Vagina (tissue), 2 donors: ENCODE measurements around the gene SELENOW. TPM values are rescaled to one million over a fixed set of nuclear protein-coding genes. Genes with fewer than 3 reads are reported as not detected.

Experiments used
- DNase-seq, 2 donors: peaks; one replicate each; pipeline ENCODE4 v3.0.0-alpha.2; 2017; ENCODE audit errors: extremely low spot score in 2 of 2
- H3K27ac ChIP-seq: fragments of 200-600 bp; sonication (generic); one replicate; pipeline ENCODE4 v1.5.1; 2019
- H3K27me3 ChIP-seq: fragments of 200-600 bp; sonication (generic); one replicate; pipeline ENCODE4 v1.5.1; 2019
- H3K36me3 ChIP-seq, 2 donors: fragments of 200-600 bp; sonication (generic); one replicate each; pipeline ENCODE4 v1.5.1; 2017 to 2019
- H3K4me1 ChIP-seq: fragments of 200-600 bp; sonication (generic); one replicate; pipeline ENCODE4 v1.5.1; 2019
- H3K4me3 ChIP-seq, 2 donors: fragments of 200-600 bp; sonication (generic); 1 replicate in 1 of 2; 2 replicates in 1 of 2; pipeline ENCODE4 v1.5.1; 2016 to 2019
- H3K9me3 ChIP-seq: fragments of 200-600 bp; sonication (generic); one replicate; pipeline ENCODE4 v1.5.1; 2019
- CTCF ChIP-seq, 3 experiments: fragments of 450-650 bp in 2 of 3; fragments of 200-600 bp in 1 of 3; sonication (generic) in 1 of 3; IDR thresholded peaks; one replicate each; pipeline ENCODE4 v1.5.1; 2017 to 2019; ENCODE audit warnings: antibody characterized with exemption in 3 of 3, mild to moderate bottlenecking in 2 of 3, moderate library complexity in 2 of 3
- POLR2A ChIP-seq, 2 donors: fragments of 450-650 bp; IDR thresholded peaks; one replicate each; pipeline ENCODE4 v1.6.1; 2017; ENCODE audit warnings: antibody characterized with exemption in 2 of 2, mild to moderate bottlenecking in 2 of 2, moderate library complexity in 2 of 2
- POLR2AphosphoS5 ChIP-seq, 2 donors: sonication (generic); formaldehyde crosslinking; IDR thresholded peaks; one replicate each; pipeline ENCODE4 v1.9.0; 2017; ENCODE audit warnings: antibody characterized with exemption in 2 of 2, mild to moderate bottlenecking in 2 of 2, low read depth in 1 of 2; ENCODE audit not compliant: insufficient read depth in 1 of 2
- intact Hi-C: fragments of 100-400 bp; cut with DNase I; formaldehyde crosslinking; loops from one replicate; pipeline ENCODE4 v1.15.1; 2023
- total RNA-seq: library from RNA; depleted of rRNA; stranded (reverse); fragments of >200 nt; gene quantifications from one replicate; pipeline ENCODE4 v1.2.3, GENCODE V29; 2016

Gene SELENOW
- total RNA-seq, 1 donor from 2014 or later, result 442 TPM

DNA sequence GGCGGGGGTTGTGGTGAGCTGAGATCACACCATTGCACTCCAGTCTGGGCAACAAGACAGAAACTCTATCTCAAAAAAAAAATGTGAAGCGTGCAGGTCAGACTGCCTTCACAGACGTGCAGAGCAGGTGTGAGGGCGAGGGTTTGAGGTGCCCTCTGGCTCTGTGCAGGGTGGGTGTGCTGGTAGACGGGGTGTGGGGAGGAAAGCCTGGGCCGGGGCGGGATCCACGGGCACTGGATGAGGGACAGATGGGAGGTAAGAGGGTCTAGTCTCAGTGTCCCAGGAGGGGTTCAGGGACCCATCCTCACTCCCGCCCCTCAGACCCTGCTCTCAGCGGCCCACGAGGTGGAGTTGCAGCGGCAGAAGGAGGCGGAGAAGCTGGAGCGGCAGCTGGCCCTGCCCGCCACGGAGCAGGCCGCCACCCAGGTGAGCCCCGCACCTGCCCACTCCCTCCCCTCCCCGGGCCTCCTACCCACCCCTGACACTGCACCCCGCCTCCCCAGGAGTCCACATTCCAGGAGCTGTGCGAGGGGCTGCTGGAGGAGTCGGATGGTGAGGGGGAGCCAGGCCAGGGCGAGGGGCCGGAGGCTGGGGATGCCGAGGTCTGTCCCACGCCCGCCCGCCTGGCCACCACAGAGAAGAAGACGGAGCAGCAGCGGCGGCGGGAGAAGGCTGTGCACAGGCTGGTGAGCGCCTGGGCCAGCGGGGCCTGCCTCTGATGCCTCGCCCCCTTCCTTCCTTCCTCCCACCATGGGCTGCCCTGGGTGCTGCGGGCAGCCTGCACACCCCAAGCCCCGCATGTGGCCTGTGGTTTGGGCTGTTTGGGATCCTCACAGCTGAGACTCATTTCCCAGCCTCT lies 24.1 kb upstream of the SELENOW start:
- TF ChIP-seq CTCF (IDR thresholded peaks at IDR 0.05) (no peak), POLR2AphosphoS5 (IDR thresholded peaks at IDR 0.05; ENCODE audit: insufficient read depth in 1 of 2, low read depth in 1 of 2) (no peak), POLR2A (IDR thresholded peaks at IDR 0.05) (no peak)
- H3K36me3 ChIP-seq, result peaks cover 4 to 90% of the 10 kb centered on the region in 2 donors
- no peaks in the 10 kb centered on the region for H3K27me3 ChIP-seq
- intact Hi-C loops, result loop anchor here (5.0 kb wide), 1 partner anchor 38 kb away; no protein-coding TSS in a partner anchor
- H3K4me1 ChIP-seq, result peaks cover 4% of the 10 kb centered on the region
- H3K9me3 ChIP-seq, result no peaks in the 10 kb centered on the region
- no peak for DNase-seq
- H3K4me3 ChIP-seq, result no peak overlapping the region
- no peak overlapping the region for H3K27ac ChIP-seq

DNA sequence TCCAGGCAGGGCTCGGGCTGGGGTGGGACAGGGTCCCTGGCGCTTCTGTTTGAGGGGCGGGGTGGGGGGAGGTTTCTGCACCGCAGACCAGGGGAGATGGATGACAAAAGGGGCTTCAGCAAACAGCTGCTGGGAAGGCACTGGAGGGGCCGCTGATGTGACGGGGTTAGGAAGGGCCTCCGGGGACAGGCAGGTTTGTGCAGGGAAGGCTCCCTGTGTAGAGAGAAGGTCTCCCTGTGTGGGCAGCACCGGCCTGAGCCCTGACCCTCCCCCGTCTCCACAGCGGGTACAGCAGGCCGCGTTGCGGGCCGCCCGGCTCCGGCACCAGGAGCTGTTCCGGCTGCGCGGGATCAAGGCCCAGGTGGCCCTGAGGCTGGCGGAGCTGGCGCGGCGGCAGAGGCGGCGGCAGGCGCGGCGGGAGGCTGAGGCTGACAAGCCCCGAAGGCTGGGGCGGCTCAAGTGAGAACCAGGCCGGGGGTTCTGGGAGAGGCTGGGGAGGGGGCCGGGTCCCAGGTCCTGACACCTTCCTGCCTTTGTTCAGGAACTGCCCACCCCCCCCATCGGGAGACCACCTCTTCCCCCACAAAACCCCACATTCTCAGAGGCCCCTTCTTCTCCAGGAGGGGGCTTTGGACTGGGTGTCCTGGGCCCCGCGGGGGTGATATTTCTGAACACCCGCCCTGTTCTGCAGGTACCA lies 23.3 kb upstream of the SELENOW start:
- Histone ChIP-seq H3K27me3 (no peaks in the 10 kb centered on the region), H3K36me3 (peaks cover 4 to 82% of the 10 kb centered on the region in 2 donors), H3K4me3 (no peak overlapping the region), H3K9me3 (no peaks in the 10 kb centered on the region), H3K4me1 (no peaks in the 10 kb centered on the region), H3K27ac (no peak overlapping the region)
- intact Hi-C loops, result no loop called here
- TF ChIP-seq CTCF (IDR thresholded peaks at IDR 0.05) (no peak), POLR2AphosphoS5 (IDR thresholded peaks at IDR 0.05; ENCODE audit: insufficient read depth in 1 of 2, low read depth in 1 of 2) (no peak)
- no peak for DNase-seq

GRCh38 chr19:47755762-47756626 lies 22.5 kb upstream of the SELENOW start:
- no peak overlapping the region for H3K4me3 ChIP-seq
- H3K27me3 ChIP-seq, result no peaks in the 10 kb centered on the region
- H3K27ac ChIP-seq, result no peak overlapping the region
- no peak for DNase-seq
- no peaks in the 10 kb centered on the region for H3K9me3 ChIP-seq
- no peak for TF ChIP-seq POLR2AphosphoS5 (IDR thresholded peaks at IDR 0.05; ENCODE audit: insufficient read depth in 1 of 2, low read depth in 1 of 2)
- no peak for TF ChIP-seq CTCF (IDR thresholded peaks at IDR 0.05)
- no peak for TF ChIP-seq POLR2A (IDR thresholded peaks at IDR 0.05)
- H3K36me3 ChIP-seq, result peaks cover 4 to 74% of the 10 kb centered on the region in 2 donors
- H3K4me1 ChIP-seq, result no peaks in the 10 kb centered on the region
- intact Hi-C loops, result no loop called here

- DNase-seq, result no peak
- Histone ChIP-seq H3K9me3 (no peaks in the 10 kb centered on the region), H3K36me3 (peaks cover 4 to 68% of the 10 kb centered on the region in 2 donors), H3K4me1 (no peaks in the 10 kb centered on the region), H3K27ac (no peak overlapping the region), H3K27me3 (no peaks in the 10 kb centered on the region), H3K4me3 (no peak overlapping the region)
- intact Hi-C loops, result no loop called here
- no peak for TF ChIP-seq CTCF (IDR thresholded peaks at IDR 0.05)
- no peak for TF ChIP-seq POLR2A (IDR thresholded peaks at IDR 0.05)
- no peak for TF ChIP-seq POLR2AphosphoS5 (IDR thresholded peaks at IDR 0.05; ENCODE audit: insufficient read depth in 1 of 2, low read depth in 1 of 2)
Measured at GRCh38 chr19:47756627-47756929, 21.9 kb upstream of the SELENOW start.
